Endodermal cell (in vitro differentiated cells): ENCODE measurements around the gene FMOD. TPM values are rescaled to one million over a fixed set of nuclear protein-coding genes. Genes with fewer than 3 reads are reported as not detected.

Experiments used
- DNase-seq: peaks from one replicate; pipeline ENCODE4 v3.0.0-alpha.2; 2017
- H3K27ac ChIP-seq: 2 replicates; pipeline ENCODE4 v1.5.1; 2013; ENCODE audit warnings: mild to moderate bottlenecking, low read depth, low read length, moderate library complexity
- H3K27me3 ChIP-seq: 2 replicates; pipeline ENCODE4 v1.6.1; 2013; ENCODE audit warnings: mild to moderate bottlenecking, low read length, moderate library complexity; ENCODE audit not compliant: insufficient read depth, control insufficient read depth, poor library complexity, severe bottlenecking
- H3K36me3 ChIP-seq: 2 replicates; pipeline ENCODE4 v1.7.0; 2013; ENCODE audit warnings: mild to moderate bottlenecking, low read length, moderate library complexity; ENCODE audit not compliant: control insufficient read depth, insufficient read depth
- H3K4me1 ChIP-seq: one replicate; pipeline ENCODE4 v1.7.0; 2013; ENCODE audit warnings: low read length; ENCODE audit not compliant: control insufficient read depth, insufficient read depth
- H3K4me3 ChIP-seq: 2 replicates; pipeline ENCODE4 v1.5.1; 2013; ENCODE audit warnings: mild to moderate bottlenecking, low read length, moderate library complexity
- H3K9ac ChIP-seq: 2 replicates; pipeline ENCODE4 v1.6.1; 2013; ENCODE audit warnings: mild to moderate bottlenecking, low read length, moderate library complexity; ENCODE audit not compliant: poor library complexity, severe bottlenecking; ENCODE audit errors: extremely low read depth
- H3K9me3 ChIP-seq: 2 replicates; pipeline ENCODE4 v1.6.1; 2013; ENCODE audit warnings: mild to moderate bottlenecking, low read length, moderate library complexity; ENCODE audit not compliant: control insufficient read depth
- H3K27ac Mint-ChIP-seq: 2 replicates; pipeline ENCODE4 v1.8.0; 2020; ENCODE audit warnings: mixed read lengths
- H3K27me3 Mint-ChIP-seq: 2 replicates; pipeline ENCODE4 v1.8.0; 2021; ENCODE audit warnings: mild to moderate bottlenecking, mixed read lengths; ENCODE audit not compliant: insufficient read depth
- H3K36me3 Mint-ChIP-seq: 2 replicates; pipeline ENCODE4 v1.8.0; 2020; ENCODE audit warnings: low read depth, mixed read lengths
- H3K4me1 Mint-ChIP-seq: 2 replicates; pipeline ENCODE4 v1.8.0; 2020; ENCODE audit warnings: mixed read lengths
- H3K4me3 Mint-ChIP-seq: 2 replicates; pipeline ENCODE4 v1.8.0; 2020; ENCODE audit warnings: mild to moderate bottlenecking, moderate library complexity, mixed read lengths
- H3K9me3 Mint-ChIP-seq: 2 replicates; pipeline ENCODE4 v1.8.0; 2020; ENCODE audit warnings: mild to moderate bottlenecking, mixed read lengths
- WGBS, 2 experiments: methylation state at CpG; one replicate each; pipeline versions ENCODE4 v1.1.5 to v1.1.7; 2013; ENCODE audit warnings: missing lambda C conversion rate in 2 of 2, mixed read lengths in 1 of 2; ENCODE audit not compliant: insufficient coverage in 1 of 2, insufficient read length in 1 of 2; 5-methylcytosine and 5-hydroxymethylcytosine counted together
- total RNA-seq, 2 donors: library from RNA; stranded (reverse); fragmentation: NEBNext Ultra II Directional in 1 of 2; extraction: Animal tissue kit (Norgen Biotek cat#: 25700) in 1 of 2; gene quantifications; 2 replicates in 1 of 2; 3 replicates in 1 of 2; pipeline ENCODE4 v1.2.1, GENCODE V29; 2021
- TF ChIP-seq, protein P1 (sequence below): fragments of 200-600 bp; sonication (generic); conservative IDR thresholded peaks from 2 replicates; pipeline ENCODE4 v1.5.0; 2021; ENCODE audit warnings: antibody characterized with exemption, mild to moderate bottlenecking

The FMOD gene
- total RNA-seq, 2 donors from 2014 or later = 2.9 to 4.8 TPM

DNA sequence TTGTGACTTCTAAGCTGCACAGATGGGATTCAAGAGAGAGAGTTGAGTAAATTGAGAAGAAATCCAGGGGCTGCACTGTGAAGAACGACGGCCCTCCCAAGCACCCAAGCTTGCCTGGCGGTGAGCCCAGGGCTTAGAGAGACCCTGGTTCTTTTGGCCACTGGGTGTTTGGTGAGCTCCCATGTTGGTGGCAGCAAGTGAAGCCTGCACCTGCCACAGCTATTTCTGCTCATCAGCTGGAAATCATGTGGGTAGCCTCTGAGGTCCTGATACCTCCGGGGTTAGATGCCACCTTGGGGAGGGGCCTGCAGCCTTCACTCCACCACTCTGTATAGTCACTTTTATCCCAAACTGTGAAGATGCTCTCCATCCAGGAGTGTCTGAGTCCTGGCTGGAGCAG is 51.8 kb downstream of the FMOD start:
- H3K4me3 Mint-ChIP-seq = no peak overlapping the region
- H3K27ac Mint-ChIP-seq = no peak overlapping the region
- peaks cover 13% of the 10 kb centered on the region for H3K4me1 ChIP-seq
- H3K27ac ChIP-seq = no peak overlapping the region
- peaks cover 17% of the 10 kb centered on the region for H3K27me3 ChIP-seq
- no peaks in the 10 kb centered on the region for H3K9me3 ChIP-seq
- H3K4me3 ChIP-seq = no peak overlapping the region
- no peaks in the 10 kb centered on the region for H3K9me3 Mint-ChIP-seq
- TF ChIP-seq, protein P1, sequence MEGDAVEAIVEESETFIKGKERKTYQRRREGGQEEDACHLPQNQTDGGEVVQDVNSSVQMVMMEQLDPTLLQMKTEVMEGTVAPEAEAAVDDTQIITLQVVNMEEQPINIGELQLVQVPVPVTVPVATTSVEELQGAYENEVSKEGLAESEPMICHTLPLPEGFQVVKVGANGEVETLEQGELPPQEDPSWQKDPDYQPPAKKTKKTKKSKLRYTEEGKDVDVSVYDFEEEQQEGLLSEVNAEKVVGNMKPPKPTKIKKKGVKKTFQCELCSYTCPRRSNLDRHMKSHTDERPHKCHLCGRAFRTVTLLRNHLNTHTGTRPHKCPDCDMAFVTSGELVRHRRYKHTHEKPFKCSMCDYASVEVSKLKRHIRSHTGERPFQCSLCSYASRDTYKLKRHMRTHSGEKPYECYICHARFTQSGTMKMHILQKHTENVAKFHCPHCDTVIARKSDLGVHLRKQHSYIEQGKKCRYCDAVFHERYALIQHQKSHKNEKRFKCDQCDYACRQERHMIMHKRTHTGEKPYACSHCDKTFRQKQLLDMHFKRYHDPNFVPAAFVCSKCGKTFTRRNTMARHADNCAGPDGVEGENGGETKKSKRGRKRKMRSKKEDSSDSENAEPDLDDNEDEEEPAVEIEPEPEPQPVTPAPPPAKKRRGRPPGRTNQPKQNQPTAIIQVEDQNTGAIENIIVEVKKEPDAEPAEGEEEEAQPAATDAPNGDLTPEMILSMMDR = no peak
- peaks cover 50% of the 10 kb centered on the region for H3K27me3 Mint-ChIP-seq
- no peak overlapping the region for H3K9ac ChIP-seq
- 88 to 91% methylated on average over 4 of the region's 4 CpGs for WGBS, 2 experiments
- H3K36me3 ChIP-seq = no peaks in the 10 kb centered on the region
- DNase-seq = no peak
- peaks cover 47% of the 10 kb centered on the region for H3K4me1 Mint-ChIP-seq
- H3K36me3 Mint-ChIP-seq = no peaks in the 10 kb centered on the region

DNA sequence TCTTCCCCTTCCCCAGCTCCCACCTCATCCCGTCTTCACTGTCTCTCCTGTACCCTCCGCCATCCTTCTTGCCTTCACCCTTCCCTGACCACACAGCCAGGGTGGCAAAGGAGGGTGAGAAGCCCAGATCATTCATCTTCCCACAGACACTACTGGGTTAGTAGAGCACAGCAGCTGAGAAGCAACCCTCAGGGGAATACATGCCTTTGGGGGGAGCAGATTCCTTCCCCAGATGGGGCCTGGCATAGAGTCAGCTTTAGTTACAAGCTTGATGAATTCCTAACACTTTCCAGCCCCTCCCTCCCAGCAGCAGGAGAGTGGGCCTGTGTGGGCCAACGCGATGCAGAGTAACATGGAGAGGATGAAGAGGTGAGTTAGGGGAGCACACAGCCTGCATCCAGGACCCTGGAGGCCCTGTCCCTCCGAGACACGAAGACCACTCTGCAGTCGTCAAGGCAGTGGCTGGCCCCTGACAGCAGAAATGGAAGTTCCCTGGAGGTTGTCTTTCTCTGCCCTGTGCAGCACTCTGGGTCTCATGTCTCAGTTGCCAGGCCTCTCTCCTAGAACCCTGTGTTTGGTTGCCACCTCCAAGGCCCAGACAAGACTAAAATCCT is 54.4 kb downstream of the FMOD start:
- H3K27me3 Mint-ChIP-seq = peaks cover 36% of the 10 kb centered on the region
- TF ChIP-seq, protein P1 = no peak
- Histone ChIP-seq H3K4me3 (no peak overlapping the region), H3K9me3 (no peaks in the 10 kb centered on the region), H3K27me3 (no peaks in the 10 kb centered on the region), H3K4me1 (peaks cover 13% of the 10 kb centered on the region), H3K27ac (no peak overlapping the region), H3K36me3 (no peaks in the 10 kb centered on the region), H3K9ac (no peak overlapping the region)
- no peaks in the 10 kb centered on the region for H3K9me3 Mint-ChIP-seq
- no peak for DNase-seq
- H3K4me1 Mint-ChIP-seq = peaks cover 46% of the 10 kb centered on the region
- no peak overlapping the region for H3K27ac Mint-ChIP-seq
- H3K4me3 Mint-ChIP-seq = no peak overlapping the region
- H3K36me3 Mint-ChIP-seq = no peaks in the 10 kb centered on the region
- WGBS, 2 experiments = 94 to 100% methylated on average over 2 to 7 of the region's 7 CpGs

DNA sequence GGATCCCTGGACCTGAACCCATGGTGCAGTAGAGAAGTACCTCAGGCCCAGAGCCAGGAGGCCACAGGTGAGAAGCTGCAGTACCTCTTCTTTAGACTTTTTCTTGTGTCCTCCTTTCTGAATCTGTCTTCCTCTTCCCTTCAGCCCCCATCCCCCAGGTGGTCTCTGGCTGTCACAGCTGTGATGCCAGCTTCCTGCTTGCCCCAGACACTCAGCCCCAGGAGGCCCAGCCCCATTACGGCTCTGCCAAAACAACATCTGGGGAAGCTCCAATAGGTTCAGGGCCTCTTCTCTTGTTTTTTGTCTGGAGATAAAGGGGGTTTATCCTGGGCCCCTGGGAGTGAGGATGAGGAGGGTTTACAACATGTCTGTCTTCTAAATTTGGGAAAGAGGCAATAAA is 55.1 kb downstream of the FMOD start:
- H3K27ac ChIP-seq = no peak overlapping the region
- H3K4me1 Mint-ChIP-seq = peaks cover 47% of the 10 kb centered on the region
- H3K27ac Mint-ChIP-seq = no peak overlapping the region
- no peaks in the 10 kb centered on the region for H3K36me3 Mint-ChIP-seq
- peaks cover 30% of the 10 kb centered on the region for H3K27me3 Mint-ChIP-seq
- no peaks in the 10 kb centered on the region for H3K9me3 ChIP-seq
- no peaks in the 10 kb centered on the region for H3K9me3 Mint-ChIP-seq
- TF ChIP-seq, protein P1 = no peak
- WGBS, 2 experiments = 67 to 91% methylated on average over 1 of the region's 1 CpG
- H3K27me3 ChIP-seq = no peaks in the 10 kb centered on the region
- no peak overlapping the region for H3K4me3 Mint-ChIP-seq
- H3K36me3 ChIP-seq = no peaks in the 10 kb centered on the region
- peaks cover 8% of the 10 kb centered on the region for H3K4me1 ChIP-seq
- no peak for DNase-seq
- H3K9ac ChIP-seq = no peak overlapping the region
- no peak overlapping the region for H3K4me3 ChIP-seq
